Spinal cord (tissue), 10 donors: ENCODE results near the gene DHX57. TPM values are rescaled to one million over a fixed set of nuclear protein-coding genes. Genes with fewer than 3 reads are reported as not detected.
A peak's percentile ranks its signal among the peaks of the same experiment; 100 is the strongest.

Source experiments
- DNase-seq, 6 donors: peaks; one replicate each; pipeline versions ENCODE4 v3.0.0 to v3.0.0-alpha.2; 2013 to 2015; ENCODE audit warnings: low spot score in 6 of 6, low read depth in 4 of 6
- H3K27ac ChIP-seq: one replicate; pipeline ENCODE4 v1.5.1; 2013; ENCODE audit warnings: low read depth, low read length, control low read depth
- H3K27me3 ChIP-seq: one replicate; pipeline ENCODE4 v1.6.1; 2013; ENCODE audit warnings: low read length; ENCODE audit not compliant: control insufficient read depth, insufficient read depth
- H3K36me3 ChIP-seq: one replicate; pipeline ENCODE4 v1.6.1; 2013; ENCODE audit warnings: low read length; ENCODE audit not compliant: control insufficient read depth, insufficient read depth
- H3K4me1 ChIP-seq: one replicate; pipeline ENCODE4 v1.6.1; 2013; ENCODE audit warnings: low read length; ENCODE audit not compliant: control insufficient read depth, insufficient read depth
- H3K4me3 ChIP-seq: one replicate; pipeline ENCODE4 v1.5.1; 2013; ENCODE audit warnings: low read depth, low read length, control low read depth
- H3K9me3 ChIP-seq: one replicate; pipeline ENCODE4 v1.6.1; 2013; ENCODE audit warnings: low read length; ENCODE audit not compliant: control insufficient read depth, insufficient read depth
- WGBS: methylation state at CpG from one replicate; pipeline ENCODE4 v1.1.5; 2013; ENCODE audit warnings: missing lambda C conversion rate; ENCODE audit not compliant: insufficient coverage; 5-methylcytosine and 5-hydroxymethylcytosine counted together
- polyA plus RNA-seq, 2 donors: library from polyadenylated mRNA; unstranded; fragments of 120-200 nt; gene quantifications; one replicate each; pipeline ENCODE4 v1.2.1, GENCODE V29; 2013; ENCODE audit not compliant: insufficient read length in 2 of 2
- small RNA-seq: library from RNA; depleted of rRNA; stranded (forward); fragments of <200 nt; gene quantifications from one replicate; pipeline ENCODE3, GENCODE V24; 2014; ENCODE audit warnings: low replicate concordance
- total RNA-seq, 2 donors: library from RNA; depleted of rRNA in 1 of 2; stranded (reverse); fragments of 120-200 nt in 1 of 2; fragments of >200 nt in 1 of 2; gene quantifications; one replicate each; pipeline versions ENCODE4 v1.2.3 to v1.2.4, GENCODE V29; 2013 to 2014
- donor health status: healthy.

Gene DHX57
- total and polyA plus RNA-seq, 4 donors, result 31.8 to 40.8 (median 38.0) TPM

DNA sequence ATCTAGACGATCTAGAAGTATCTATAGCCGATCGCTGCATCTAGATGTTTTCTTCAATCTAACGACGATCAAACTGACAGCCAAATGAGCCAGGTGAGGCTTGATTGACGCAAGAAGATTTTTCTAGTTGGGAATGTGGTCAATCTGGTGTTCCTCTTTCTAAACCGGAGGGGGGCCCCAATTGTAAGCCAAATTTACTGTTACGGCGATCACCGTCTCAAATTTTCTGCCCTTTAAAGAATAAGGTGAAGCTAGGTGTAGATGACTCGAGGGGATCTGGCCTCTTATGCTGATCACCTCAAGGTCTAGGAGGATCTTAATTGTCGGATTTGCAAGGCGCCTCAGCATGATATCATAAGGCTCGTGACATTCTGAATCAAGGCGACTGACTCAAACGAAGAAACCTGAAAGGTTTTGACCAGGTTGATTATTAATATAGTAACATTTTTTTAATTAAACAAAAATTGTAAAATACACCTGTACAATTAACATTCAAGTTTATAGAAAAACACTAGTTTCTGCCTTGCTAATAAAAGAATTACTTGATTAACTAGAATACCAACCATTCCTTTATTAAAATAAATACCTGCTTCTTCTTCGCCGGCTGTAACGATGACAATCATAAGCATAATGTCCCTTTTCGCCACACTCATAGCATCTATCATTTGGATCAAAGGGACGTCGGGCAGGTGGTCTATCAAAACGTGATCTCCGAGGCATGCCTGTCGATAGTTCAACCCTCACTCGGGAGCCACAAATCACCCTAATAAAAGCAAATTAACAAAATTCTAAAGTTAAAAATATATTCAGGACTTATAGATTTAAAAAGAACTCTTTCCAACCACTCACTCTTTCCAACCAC is 126.6 kb downstream of the DHX57 start:
- Histone ChIP-seq H3K36me3 (peaks cover 22% of the 10 kb centered on the region), H3K4me3 (peak overlapping the region; percentile 98), H3K27ac (no peak overlapping the region), H3K9me3 (no peaks in the 10 kb centered on the region), H3K27me3 (no peaks in the 10 kb centered on the region), H3K4me1 (peaks cover 9% of the 10 kb centered on the region)
- no peak for DNase-seq
- 70% methylated on average over 15 of the region's 26 CpGs for WGBS

DNA sequence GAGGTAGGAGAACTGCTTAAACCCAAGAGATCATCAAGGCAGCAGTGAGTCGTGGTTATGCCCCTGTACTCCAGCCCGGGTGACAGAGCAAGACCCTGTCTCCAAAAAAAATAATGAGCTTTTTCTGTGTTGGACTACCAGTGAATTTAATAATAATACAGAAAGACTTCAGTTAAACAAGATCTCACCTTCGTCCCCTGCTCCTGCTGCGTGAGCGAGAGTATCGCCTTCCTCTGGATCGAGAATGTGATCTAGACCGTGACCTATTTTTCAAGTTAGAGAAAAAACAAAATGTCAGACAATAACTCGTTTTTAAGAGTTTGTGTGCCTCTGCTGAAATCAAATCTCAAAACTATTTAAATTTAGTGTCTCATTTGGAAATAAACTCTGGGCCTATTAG is 127.3 kb downstream of the DHX57 start:
- 96% methylated on average over 4 of the region's 9 CpGs for WGBS
- H3K9me3 ChIP-seq, result no peaks in the 10 kb centered on the region
- H3K27ac ChIP-seq, result no peak overlapping the region
- no peak overlapping the region for H3K4me3 ChIP-seq
- H3K27me3 ChIP-seq, result no peaks in the 10 kb centered on the region
- H3K4me1 ChIP-seq, result peaks cover 9% of the 10 kb centered on the region
- peaks cover 22% of the 10 kb centered on the region for H3K36me3 ChIP-seq
- no peak for DNase-seq

DNA sequence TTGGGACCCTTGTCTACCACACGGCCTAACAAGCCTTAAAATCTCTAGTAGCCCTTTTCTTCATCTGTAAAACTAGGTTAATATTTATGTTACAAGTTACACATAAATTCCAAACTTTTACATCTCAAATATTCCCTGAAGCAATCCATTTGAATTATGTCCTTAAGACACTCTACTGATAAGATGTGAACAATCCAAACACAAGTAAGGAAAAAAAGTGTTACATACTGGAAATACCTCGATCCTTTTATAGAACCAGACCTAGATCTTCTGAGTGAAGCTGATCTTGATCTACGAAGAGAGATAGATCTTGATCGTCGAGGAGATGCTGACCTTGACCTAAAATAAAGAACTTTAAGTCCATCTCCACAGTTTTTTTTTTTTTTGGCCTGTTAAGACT is 127.9 kb downstream of the DHX57 start:
- DNase-seq, result no peak
- Histone ChIP-seq H3K36me3 (peaks cover 22% of the 10 kb centered on the region), H3K4me1 (peaks cover 9% of the 10 kb centered on the region), H3K27ac (no peak overlapping the region), H3K9me3 (no peaks in the 10 kb centered on the region), H3K4me3 (no peak overlapping the region), H3K27me3 (no peaks in the 10 kb centered on the region)
- WGBS, result 95% methylated on average over 3 of the region's 5 CpGs

Small RNA genes lying within 50 kb of the gene (small RNA-seq; reads per million reads assigned to genes)
- gene RNU6-851P, result not detected

Other genes starting within 250 kb of the DHX57 start
- gene GALM, start 209.8 kb downstream of the DHX57 start, total RNA-seq, result 10 to 100 TPM in 1 of 2 donors, 1 to 10 TPM in 1; 7.6 to 17.4 TPM
- 1 to 10 TPM; 6.7 to 8.1 TPM for gene GALM, start 209.8 kb downstream of the DHX57 start, polyA plus RNA-seq
- 100 to 1,000 TPM; 115 to 123 TPM for gene SRSF7, start 124.6 kb downstream of the DHX57 start, total RNA-seq
- 100 to 1,000 TPM; 145 to 162 TPM for gene SRSF7, start 124.6 kb downstream of the DHX57 start, polyA plus RNA-seq
- gene GEMIN6, start 97.7 kb downstream of the DHX57 start, total RNA-seq, result 10 to 100 TPM in 1 of 2 donors, 1 to 10 TPM in 1; 9.9 to 16.8 TPM
- 10 to 100 TPM; 13.0 to 15.4 TPM for gene GEMIN6, start 97.7 kb downstream of the DHX57 start, polyA plus RNA-seq
- gene MORN2, start within 50 bp of the DHX57 start, total RNA-seq, result 10 to 100 TPM; 16.7 to 60.2 TPM
- 10 to 100 TPM; 42.1 to 47.1 TPM for gene MORN2, start within 50 bp of the DHX57 start, polyA plus RNA-seq
- gene ARHGEF33, start 13.9 kb upstream of the DHX57 start, total RNA-seq, result 1 to 10 TPM; 4.0 to 4.7 TPM
- gene ARHGEF33, start 13.9 kb upstream of the DHX57 start, polyA plus RNA-seq, result 1 to 10 TPM; 4.7 to 5.5 TPM
- 10 to 100 TPM; 35.0 to 61.4 TPM for gene SOS1, start 245.1 kb upstream of the DHX57 start, total RNA-seq
- 10 to 100 TPM; 29.8 to 36.7 TPM for gene SOS1, start 245.1 kb upstream of the DHX57 start, polyA plus RNA-seq